HG03457 (cell line): ENCODE measurements around the gene MOV10.

Source experiments
- ATAC-seq: cut with Tn5 transposase; IDR thresholded peaks from one replicate; pipeline ENCODE4 v1.9.1; 2021; ENCODE audit warnings: moderate number of reproducible peaks; ENCODE audit not compliant: unreplicated experiment

MOV10 gene

DNA sequence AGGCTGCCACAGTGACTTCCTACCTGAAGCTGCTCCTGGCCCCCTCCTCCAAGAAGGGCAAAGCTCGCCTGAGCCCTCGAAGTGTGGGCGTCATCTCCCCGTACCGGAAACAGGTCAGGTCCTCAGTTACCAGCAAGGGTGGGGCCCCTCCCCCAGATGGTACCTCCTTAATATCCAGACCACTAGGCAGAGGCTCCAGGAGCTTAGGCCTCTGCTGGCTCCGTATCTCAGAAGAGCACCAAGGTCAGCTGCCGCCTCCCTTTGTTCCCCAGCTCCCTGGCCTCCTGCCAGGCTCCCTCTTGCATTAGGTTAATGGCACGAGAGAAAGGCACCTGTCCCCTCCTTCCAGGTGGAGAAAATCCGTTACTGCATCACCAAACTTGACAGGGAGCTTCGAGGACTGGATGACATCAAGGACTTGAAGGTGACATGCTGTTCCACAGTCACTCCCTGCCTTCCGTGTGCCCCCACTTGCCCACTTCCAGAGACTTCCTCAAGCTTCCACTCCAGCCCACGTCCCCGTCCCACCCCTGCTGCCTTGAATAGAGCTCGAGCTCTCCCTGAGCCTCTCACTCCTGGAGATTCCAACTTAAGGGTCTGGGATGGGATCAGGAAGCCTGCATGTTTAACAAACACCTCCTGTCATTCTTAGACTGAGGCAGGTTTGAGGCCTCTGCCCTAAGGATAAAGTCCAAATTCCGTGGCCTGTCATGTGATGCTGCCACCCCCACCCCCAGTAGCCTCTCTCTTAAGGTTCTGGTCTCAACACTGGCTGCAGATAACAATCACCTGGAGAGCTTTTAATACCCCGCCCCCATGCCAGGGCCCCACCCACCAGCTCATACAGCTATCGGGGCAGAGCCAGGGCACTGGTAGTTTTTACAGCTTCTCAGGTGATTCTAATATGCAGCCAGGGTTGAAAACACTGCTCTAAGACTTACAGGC lies 24.2 kb downstream of the MOV10 start:
- ATAC-seq: no peak

DNA sequence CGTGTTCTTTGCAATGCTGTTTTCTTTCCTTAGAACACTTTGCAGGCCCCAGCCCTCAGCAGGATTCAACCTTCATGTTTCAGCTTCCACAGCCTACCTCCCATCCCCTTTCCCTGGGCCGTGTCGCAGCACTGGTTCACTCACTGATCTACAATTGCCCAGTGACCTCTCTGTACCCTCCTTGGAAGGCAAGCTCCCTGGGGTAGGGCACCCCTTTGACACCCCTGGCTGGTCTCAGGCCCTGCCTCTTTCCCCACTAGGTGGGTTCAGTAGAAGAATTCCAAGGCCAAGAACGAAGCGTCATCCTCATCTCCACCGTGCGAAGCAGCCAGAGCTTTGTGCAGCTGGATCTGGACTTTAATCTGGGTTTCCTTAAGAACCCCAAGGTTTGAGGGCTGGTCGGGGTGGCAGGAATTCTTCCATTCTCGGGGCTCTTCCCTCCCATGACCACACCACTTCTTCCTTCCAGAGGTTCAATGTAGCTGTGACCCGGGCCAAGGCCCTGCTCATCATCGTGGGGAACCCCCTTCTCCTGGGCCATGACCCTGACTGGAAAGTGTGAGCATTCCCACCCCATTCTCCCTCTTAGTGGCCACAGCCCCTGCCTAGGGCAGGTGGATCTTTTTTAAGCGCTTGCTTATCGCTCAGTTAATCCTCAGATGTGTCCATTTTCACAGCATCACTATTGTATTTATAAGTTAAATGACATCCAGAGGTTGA lies 25.1 kb downstream of the MOV10 start:
- ATAC-seq: no peak

DNA sequence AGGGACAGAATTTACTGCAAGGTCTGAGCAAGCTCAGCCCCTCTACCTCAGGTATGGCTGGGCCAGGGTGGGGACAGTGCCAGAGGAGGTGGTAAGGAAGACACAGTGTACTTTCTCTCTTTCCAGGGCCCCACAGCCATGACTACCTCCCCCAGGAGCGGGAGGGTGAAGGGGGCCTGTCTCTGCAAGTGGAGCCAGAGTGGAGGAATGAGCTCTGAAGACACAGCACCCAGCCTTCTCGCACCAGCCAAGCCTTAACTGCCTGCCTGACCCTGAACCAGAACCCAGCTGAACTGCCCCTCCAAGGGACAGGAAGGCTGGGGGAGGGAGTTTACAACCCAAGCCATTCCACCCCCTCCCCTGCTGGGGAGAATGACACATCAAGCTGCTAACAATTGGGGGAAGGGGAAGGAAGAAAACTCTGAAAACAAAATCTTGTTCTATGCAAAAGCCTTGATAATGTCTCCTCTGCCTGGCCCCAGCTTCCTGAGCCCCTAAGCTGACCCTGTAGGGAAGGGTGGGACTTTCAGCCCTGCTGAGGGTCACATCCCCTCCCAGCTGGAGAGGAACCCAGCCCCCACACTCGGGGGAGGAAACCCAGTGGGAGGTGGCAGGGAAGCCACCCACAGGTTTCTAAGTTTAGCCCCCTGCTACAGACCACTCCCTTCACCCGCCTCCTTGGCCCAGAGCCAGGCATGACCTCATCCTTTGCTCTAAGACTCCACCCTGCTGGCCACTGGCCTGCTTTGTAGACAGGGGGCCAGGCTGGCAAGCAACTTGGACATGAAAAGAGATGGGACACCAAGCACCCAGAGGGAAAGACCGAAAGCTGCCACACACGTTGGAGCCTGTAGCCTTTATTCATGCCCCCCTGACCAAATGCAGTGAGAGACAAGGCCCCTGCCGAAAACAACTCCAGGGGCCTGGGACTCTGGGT lies 26.1 kb downstream of the MOV10 start:
- ATAC-seq: no peak

DNA sequence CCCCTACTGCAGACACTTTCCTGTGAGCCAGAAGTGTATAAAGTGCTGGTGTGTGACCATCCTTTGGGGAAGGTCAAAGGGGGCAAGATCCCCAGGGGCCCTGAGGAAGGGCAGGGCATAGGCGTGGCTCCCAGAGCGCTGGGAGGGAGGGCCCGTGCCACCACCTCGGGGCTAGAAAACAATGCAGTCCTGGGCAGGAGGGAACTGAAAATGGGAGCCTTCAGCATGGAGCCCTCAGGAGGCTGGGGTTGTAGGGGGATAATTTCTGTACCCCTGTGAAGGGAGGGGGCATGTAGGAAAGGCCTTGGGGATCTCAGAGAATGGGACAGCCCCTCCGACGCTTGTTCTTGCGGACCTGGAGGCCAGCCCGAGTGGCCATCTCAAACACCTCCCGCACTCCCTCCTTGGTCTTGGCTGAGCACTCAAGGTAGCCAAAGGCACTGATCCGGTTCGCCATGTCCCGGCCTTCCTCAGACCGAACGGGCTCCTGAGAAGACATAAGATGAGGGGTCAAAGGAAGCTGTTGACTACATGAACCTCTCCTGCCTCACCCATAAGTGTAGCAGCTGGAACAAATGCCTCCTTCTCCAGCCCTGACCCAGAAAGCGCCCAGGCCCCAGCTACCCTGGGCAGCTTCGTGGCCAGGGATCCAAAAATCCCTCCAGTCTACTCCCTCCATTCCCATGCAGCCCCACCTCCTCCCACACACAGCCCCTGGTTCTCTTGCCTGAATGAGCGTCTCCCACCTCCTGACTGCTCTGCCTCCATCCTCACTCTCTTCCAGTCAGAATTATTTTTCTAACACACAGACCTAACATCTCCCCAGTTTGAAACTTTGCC lies 27.0 kb downstream of the MOV10 start:
- ATAC-seq: no peak

DNA sequence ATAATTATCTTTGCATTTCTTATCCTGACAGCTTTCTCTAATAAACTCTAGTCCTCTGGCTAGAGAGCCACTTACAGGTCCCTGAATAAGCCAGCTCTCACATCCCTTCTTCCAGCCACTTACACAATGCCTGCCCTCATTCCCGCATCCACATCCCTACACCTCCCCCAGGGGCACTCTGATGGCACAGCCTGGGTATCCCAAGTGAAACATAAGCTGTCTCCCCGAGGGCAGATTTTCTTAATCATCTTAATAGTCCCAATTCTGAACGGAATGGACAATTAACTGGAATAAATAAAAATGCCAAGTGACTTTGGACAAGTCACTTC lies 27.6 kb downstream of the MOV10 start:
- no peak for ATAC-seq

DNA sequence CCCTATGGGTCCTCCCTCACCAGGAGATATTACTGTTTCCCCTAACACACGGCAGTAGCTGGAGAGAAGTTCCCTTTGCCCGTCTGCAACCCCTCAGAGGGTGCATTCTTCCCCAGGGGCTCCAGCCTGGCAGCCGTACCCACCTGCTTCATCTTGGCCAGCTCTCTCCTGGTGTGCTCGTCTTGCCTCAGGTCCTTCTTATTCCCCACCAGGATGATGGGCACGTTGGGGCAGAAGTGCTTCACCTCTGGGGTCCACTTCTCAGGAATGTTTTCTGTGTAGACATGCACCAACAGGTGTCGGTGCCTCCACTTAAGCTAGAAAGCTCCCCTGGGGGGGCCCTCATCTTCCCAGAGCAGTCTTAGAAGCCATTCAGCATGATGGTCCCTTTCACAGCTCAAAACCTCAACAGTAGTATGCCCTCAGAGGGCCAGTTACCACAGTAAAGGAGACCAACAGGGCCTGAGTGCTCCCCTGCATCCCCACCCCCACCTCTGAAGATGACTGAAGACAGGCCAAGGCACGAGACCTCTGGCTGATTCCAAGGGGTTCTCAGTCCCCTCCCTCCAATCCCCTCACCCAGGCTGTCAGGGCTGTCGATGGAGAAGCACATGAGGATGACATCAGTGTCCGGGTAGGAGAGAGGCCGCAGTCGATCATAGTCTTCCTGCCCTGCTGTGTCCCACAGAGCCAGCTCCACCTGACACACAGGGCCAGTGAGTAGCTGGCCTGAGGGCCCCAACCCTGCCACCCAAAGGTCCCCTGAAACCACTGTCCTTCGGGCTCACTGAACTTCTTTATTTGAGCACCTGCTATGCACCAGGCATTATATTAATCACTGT lies 28.2 kb downstream of the MOV10 start:
- no peak for ATAC-seq

DNA sequence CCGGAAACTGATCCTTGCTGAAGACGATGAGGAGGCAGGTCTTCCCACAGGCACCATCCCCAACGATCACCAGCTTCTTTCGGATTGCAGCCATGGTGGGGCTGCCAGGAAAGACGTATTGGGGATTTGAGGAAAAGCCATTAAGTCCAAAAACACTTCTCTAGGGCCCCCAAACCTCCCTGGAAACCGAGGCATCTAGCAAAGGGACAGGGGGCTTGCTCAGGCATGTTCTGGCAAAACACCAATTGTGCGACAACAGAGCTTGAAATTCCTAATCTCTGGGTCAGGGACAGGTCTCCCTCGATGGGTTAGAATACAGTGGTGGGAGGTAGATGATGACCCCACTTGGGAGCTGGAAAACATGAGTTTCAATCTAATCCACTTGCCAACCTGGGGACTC lies 29.2 kb downstream of the MOV10 start:
- ATAC-seq: no peak

DNA sequence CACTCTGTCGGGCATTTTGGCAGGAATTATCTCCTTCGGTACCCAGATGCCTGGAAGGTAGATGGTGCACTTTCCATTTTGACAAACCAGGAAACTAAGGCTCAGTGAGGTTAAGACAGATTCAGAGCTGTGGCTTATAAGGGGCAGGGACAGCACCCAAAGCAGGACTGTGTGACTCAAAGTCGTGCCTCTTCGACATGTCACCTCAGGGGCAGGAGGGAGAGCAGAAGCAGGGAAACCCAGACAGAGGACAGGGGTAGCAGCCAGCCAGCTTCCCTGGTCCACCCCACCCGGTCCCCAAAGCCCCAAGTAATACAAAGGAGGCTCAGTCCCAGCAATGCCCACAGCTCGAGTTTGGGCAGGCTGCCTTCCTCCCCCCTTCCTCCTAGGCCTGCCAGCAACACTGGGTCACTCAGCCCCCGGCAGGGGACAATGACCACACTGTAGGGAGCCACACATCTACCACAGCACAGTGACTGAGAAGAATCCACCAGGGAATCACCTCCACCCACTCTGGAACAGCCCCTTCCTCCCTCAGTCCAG lies 30.0 kb downstream of the MOV10 start:
- no peak for ATAC-seq

DNA sequence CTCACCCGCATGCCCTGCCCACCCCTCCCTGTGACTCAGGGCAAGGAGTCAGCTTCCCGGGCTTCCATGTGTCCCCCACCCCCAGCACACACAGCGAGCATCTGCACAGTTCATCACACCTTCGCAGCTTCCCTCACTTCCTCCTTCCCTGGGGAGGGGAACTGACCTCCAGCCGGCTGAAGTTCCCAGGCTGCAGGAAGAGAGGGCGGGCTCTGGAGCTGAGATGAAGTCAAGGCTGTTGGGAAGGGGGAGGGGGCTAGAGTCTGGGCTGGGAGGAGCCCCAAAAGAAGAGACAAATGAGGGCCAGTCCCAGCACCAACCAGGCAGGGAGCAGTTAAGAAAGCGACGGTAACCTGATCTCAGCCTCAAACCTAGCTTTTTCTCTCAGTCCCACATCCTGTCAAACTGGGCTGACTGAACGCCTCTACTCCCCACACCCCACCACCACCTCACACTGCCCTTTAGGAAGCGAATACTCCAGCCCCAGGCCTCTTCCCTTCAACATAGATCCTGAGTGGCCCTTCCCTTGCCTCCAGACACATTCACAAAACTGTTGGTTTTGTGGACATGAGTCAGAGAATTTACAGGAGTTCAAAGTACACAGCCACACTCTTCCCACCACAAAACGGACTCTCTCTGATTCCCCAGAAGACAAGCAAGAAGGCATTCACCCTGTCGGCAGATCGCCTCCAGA lies 30.6 kb downstream of the MOV10 start:
- peak; percentile 45 for ATAC-seq

DNA sequence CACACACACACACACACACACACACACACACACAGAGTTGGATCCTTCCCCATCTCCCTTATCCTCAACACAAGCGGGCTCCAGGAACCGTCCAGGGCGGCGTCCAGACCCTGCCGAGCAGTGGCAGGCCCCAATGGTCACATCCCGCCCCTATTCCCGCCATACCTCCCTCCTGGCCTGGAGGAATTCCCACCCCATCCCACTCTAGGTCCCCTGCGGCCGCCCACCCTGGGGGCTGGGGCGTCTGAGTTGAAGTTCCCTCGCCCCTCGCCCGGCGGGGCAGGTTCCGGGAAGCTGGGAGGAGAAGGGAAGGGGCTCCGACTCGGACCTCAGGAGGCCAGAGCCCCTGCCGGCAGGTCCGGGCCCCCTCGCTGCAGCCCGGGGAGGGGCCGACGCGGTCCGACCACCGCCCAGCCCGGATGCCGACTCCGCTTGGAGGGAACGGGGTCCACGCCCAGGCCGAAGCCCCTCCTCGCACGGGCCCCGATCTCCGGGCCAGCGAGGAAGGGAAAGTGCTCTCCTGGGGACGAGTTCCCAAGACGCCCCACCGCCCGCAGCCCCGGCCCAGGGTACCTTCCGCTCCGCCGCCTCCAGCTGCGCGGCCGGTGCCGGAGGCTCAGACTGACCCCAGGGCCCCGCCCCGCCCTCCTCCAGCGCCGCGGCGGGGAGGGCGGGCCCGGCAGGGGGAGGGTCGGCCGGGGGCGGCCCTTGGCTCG lies 32.2 kb downstream of the MOV10 start, which contains the start of gene RHOC:
Gene RHOC, minus strand, starts transcription at position 623 of the 716 bp plus-strand sequence. CDS start 3,328 bp downstream, outside the sequence.
- peak; percentile 49 for ATAC-seq

DNA sequence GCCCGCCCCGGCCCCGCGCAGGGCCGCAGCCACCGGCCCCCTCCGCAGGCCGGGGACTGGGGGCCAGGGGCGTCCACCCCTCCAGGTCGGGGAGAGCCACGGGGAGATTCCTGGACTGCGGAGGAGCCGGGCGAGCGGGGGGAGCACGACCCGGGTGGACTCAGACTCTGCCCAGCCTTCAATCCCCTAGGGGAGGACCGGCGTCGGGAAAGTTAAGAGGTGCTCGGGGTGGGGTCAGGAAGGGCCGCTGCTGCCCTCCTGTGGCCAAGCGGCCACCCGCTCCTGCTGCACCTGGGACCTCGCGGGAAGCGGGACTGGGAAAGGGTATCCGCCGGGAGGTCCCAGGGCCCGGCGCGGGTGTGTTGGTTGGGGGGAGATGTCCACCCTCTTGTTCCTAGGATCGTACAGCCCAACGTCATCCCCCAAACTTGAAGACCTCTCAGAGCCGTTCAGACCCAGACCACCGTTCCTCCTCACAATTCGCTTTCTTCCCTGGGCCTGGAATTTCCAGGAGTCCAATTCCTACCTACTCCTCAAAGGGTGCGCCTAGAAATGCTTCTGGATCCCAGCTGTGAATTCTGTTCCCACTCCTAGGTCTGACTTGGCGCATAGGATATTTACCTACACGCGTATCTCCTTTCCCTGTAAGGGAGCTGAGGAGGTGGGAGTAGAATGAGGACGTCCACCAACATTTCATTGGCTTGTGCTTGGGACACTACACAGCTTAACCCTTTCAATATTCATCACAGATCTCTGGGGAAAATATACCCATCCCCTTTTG lies 33.0 kb downstream of the MOV10 start:
- ATAC-seq: peak; percentile 38

DNA sequence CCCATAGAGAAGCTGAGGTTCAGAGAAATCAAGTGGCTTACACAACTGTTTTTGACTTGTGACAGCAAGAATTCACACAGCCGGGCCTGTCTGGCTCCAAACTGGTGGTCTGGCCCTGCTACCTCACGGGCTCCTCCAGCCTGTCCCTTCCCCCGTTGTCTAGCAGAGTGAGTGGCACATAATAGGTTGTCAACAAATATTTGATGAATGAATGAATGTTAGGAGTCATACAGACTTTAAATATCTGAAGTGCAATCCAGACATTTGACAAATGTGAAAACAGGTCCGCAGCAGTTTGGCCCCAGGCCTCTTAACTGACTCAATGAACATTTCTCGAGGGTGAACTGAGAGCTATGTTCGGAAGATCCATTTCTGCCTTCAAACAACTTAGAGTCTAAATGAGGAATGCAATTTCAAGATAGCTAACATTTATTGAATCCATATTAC lies 33.6 kb downstream of the MOV10 start:
- ATAC-seq: no peak

DNA sequence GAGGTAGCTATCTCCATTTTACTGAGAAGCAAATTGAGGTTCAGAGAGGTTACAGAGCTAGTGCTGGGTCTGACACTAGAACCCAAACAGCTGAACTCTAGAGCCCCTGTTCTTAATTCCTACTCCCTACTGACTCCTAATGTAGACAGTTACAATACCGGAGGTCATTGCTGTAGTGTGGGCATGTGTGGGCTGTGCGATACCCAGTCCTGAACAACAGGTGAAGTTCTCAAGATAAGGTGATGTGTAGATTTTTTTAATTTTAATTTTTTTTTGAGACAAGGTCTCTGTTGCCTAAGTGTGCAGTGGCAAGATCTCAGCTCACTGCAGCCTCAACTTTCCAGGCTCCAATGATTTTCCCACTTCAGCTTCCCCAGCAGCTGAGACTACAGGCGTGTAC lies 34.0 kb downstream of the MOV10 start:
- ATAC-seq: no peak

DNA sequence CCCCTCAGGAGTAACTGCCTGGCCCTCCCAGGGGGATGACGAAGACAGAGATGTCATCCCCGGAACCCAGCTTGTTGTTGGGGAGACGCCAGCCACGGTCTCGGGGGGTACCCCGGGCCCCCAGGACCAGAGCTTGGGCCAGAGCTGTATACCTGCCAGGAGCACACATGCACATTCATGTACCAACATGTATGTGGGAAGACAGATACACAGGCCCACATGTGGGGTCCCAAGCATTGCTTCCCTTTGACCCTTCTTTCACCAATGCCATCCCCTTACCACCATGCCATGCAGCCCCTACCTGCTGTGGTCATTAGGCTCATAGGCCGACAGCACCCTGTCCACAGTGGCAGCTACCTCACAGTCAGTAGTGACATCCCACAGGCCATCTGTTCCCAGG lies 35.7 kb downstream of the MOV10 start:
- ATAC-seq: no peak

DNA sequence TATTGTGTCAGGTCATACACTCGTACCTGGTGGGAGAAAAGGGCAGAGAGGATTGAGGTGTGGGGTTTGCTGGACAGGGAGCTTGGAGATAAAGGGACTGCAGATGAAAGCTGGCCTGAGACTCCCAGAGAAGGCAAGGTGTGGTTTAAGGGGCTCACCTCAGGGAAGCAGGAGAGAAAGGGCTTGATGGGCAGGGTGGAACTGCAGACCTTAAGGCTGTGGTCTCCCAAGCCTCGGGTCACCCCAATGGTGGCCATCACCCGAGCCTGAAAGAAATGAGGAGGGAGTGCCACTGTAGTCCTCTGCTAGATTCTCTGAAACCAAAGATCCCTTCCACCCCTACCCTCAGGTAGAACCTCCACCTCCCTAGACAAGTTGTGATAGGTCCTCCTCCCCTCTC lies 36.1 kb downstream of the MOV10 start:
- no peak for ATAC-seq

DNA sequence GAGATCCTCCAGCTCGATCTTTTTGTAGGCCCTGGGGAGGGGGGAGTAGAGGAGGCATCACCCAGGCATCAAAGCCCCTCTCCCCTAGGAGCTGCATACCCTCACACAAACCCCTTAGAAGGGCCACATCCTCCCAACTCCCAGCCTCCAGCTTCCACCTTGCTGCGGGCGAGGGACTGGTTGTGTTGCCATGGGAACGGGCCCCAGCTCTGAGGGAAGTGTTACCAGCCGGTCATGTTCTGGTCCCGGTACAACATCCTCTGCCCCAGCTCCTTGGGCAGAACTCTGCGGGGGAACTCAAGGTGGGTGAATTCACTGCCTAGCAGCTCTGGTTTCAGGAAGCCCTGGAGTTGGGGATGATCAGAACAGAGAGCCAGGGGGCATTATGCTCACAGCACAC lies 36.6 kb downstream of the MOV10 start:
- no peak for ATAC-seq

DNA sequence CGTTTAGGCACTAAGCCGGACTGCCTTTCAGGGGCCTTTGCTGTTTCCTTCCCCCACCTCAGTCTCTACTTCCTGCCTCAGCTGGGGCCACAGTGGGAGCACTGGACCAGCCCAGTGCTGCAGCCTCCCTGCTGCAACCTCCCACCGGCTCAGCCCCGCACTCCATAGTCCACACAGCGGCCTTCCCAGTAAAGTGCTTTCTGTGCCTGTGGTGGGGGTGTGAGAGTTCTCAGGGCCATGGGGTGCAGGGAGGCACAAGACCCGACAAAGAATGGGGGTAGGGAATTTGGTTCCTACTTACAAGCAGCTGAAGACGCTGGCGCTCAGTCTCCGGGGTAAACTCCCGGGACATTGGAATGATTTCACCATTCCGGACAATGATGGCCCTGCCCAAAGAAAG lies 37.2 kb downstream of the MOV10 start:
- no peak for ATAC-seq
